ENCODE measurements around the gene INTU.
"Not testable (repeated sequence)": the region's sequence is repeated elsewhere in the genome, so short reads cannot be mapped to it uniquely, and the experiment has no call there.

The INTU gene

GRCh38 chr4:127632420-127633403 is at the start of gene INTU:
Gene INTU, plus strand, starts transcription at chr4:127632957. Its CDS starts 78 bp downstream, at chr4:127633035.
- DNase-seq (ENCODE audit: low spot score), result peak; percentile 63

- not testable (repeated sequence) for DNase-seq (ENCODE audit: low spot score)
These were observed 46.3 kb upstream of the INTU start for GRCh38 chr4:127586496-127586895.

GRCh38 chr4:127586922-127587571 is 45.7 kb upstream of the INTU start:
- DNase-seq (ENCODE audit: low spot score), result peak; percentile 24

DNA sequence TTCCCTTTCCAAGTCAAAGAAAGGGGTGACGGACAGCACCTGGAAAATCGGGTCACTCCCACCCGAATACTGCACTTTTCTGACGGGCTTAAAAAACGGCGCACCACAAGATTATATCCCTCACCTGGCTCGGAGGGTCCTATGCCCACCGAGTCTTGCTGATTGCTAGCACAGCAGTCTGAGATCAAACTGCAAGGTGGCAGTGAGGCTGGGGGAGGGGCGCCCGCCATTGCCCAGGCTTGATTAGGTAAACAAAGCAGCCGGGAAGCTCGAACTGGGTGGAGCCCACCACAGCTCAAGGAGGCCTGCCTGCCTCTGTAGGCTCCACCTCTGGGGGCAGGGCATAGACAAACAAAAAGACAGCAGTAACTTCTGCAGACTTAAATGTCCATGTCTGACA is 43.6 kb upstream of the INTU start:
- not testable (repeated sequence) for DNase-seq (ENCODE audit: low spot score)

DNA sequence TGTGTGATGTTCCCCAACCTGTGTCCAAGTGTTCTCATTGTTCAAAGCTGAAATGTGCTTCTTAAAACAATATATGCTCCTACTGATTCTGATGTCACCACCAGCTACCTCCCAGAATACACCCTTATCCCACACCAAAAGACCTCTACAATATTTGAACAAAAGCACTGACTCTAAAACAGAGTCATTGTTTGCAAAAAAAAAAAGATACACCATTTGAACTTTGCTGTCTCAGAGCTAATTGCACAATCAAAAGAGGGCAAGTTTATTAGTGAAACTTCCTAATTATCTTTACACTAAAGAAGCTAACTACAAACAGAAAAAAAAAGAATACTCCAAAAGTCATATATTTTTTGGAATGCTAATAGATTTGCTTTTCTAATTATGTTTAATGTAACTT is 34.1 kb upstream of the INTU start:
- DNase-seq (ENCODE audit: low spot score), result no peak

DNA sequence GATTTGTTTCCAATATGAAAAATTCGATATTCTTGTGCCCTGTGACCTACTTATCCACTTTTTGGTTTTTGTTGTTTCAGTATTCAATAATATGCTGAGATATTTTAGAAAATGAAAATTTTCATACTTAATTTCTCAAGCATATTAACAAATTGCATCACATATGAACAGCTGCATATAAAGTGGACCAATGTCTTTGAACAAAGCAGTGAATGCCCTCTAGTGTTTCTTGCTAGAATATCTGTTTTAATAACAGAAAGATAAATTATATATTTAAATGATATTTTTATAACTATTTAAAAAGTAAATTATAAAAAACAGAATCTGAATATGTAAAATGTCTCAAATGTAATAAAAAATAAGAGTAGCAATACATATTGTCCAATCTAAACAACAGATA is 31.7 kb upstream of the INTU start:
- no peak for DNase-seq (ENCODE audit: low spot score)

DNA sequence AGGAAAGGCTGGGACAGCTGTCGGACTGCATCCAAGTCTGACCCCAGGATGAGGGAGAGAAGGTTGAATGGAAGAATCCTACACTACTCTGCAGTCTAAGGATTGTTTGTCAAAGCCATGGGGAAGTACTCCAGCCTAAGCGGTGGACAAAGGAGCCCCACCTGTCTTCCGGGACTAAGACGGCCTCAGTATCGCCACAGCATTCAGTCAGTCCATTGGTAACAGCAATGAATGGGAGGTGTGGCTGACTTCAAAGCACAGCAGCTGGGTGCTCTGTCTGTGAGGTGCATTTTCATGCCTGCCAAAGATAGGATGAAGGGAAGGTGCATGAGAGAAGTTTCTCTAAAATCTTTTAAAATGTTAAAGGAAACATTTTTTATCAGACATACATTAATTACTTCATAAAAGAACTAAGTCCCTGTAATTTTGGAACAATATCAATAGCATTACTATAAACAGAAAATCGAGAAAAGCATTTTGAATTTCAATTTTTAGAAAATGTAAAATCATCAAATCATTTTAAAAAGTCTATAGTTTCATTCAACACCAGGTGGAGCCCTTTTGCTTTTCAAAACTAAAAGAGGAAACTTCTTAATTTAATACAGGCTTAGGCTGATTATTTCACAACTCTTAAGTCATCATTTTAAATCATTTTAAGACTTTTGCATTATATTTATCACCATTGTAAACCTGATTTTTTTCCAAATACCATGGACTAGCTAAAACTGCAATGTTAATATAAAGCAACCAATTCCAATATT is 27.6 kb upstream of the INTU start:
- no peak for DNase-seq (ENCODE audit: low spot score)

DNA sequence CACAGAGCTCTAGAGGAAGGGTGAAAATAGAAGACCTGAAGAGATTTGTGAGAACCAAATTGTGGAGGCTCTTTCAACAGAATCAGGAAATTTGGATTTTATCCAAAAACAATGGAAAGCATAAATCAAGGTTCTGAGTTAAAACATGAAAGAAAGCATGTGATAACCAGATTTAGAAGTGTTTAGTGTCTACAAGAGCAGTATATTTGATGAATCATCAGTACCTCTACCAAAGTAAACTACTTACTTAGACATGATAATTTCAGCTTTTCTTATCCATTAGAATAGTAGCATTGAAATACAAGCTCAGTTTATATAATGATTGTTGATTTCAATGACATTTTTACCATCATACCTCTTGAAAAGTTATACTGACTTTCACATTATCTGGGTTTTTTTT is 25.9 kb upstream of the INTU start:
- DNase-seq (ENCODE audit: low spot score), result no peak

DNA sequence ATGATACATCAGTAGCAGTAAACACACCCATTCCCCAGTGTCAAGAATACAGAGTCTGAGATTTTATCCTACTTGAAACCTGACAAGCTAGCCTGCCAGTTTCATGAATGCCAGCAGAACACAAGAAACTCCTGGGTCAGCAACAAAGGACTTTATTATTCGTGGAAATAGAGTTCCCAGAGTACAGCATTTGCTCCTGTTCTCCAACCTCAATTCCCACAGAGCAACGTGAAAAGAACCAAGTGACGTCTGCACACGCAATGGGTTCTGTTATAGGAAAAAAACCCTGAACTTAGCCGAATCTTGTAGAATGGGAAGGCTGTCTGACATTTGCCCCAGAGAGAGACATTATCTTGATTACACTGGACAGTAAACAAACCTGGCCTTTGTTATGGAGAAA is 23.3 kb upstream of the INTU start:
- DNase-seq (ENCODE audit: low spot score), result no peak

GRCh38 chr4:127610488-127610887 is 22.3 kb upstream of the INTU start:
- DNase-seq (ENCODE audit: low spot score), result no peak

DNA sequence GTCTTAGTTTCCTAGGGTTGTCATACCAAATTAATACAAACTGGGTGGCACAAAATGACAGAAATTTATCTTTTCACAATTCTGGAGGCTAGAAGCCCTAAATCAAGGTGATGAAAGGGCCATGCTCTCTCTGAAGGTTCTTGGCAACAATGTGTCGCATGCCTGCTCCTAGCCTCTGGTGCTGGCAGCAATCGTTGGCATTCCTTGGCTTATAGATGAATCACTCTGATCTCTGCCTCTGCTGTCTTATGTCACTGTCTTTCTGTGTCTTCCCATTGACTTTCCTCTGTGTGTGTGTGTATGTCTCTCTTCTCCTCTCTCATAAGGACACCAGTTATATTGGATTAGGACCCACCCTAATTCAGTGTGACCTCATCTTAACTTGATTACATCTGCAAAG is 15.9 kb upstream of the INTU start:
- no peak for DNase-seq (ENCODE audit: low spot score)

- DNase-seq (ENCODE audit: low spot score), result no peak
These were observed 14.3 kb upstream of the INTU start for GRCh38 chr4:127618427-127618826.

GRCh38 chr4:127622621-127622920 is 10.2 kb upstream of the INTU start:
- DNase-seq (ENCODE audit: low spot score), result no peak

DNA sequence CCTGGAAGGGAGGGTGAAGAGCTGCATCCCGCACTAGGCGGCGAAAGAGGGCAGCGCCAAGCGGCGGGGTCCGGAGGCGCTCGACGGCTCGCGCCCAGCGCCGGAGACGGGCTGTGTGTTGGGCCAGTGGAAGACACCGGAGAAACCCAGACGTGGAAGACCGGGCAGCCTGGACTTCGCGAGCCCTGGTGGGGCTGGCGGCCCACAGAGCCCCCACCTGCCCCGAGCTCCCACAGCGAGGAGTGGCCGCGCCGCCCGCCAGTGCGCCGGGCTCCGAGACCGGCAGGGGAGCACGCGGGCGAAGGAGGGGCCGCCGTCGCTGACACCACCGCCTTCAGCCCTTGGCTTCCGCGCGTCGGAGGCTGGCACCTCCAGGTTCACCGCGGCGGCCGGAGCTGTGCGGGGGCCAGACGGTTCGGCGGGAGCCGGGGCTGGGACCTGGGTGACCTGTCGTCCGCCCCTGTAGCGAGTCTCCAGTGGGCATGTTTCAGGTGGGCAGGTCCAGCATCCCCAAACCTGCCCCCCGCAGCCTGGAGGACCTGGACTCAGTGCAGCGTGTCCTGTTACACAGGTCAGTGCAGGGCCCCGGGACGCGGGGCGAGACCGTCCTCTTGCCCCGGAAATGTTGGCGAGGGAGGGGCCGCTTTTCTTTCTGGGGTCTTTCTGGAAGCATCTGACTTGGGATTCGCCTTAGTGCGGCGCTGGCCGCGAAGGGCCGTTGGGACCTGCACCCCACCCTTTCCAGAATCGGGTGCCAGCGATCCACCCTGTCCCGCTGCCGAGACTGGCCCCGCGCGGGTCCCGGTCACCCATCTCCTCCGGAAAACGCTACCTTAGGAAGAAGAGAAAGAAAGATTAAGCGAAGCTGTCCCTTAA is 9.6 kb upstream of the INTU start:
- DNase-seq (ENCODE audit: low spot score), result no peak

GRCh38 chr4:127623797-127624083 is 9.0 kb upstream of the INTU start:
- DNase-seq (ENCODE audit: low spot score), result no peak

GRCh38 chr4:127624173-127624572 is 8.6 kb upstream of the INTU start:
- no peak for DNase-seq (ENCODE audit: low spot score)

GRCh38 chr4:127629371-127629770 is 3.4 kb upstream of the INTU start:
- DNase-seq (ENCODE audit: low spot score), result no peak

GRCh38 chr4:127630152-127630551 is 2.6 kb upstream of the INTU start:
- no peak for DNase-seq (ENCODE audit: low spot score)

GRCh38 chr4:127631420-127631819 is 1.3 kb upstream of the INTU start:
- no peak for DNase-seq (ENCODE audit: low spot score)

- DNase-seq (ENCODE audit: low spot score), result no peak
These were observed 1.4 kb downstream of the INTU start for GRCh38 chr4:127634181-127634580.

DNA sequence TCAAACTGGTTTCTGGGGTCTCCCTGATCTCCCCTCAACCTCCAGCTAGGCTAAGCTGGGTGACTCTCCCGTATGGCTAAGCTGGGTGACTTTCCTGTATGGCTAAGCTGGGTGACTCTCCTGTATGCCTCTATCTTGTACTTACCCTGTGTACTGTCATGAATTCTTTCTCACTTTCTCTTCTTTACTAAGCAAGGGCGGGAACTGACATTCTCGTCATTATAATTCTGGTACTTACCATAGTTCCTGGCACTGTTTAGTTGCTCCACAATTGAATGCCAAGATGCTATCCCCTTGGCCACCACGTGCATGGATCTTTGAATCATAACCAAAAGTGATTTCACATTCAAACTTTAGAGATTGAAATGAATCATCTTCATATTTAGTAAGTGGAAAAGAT is 8.8 kb downstream of the INTU start:
- DNase-seq (ENCODE audit: low spot score), result no peak

GRCh38 chr4:127642169-127642568 is 9.4 kb downstream of the INTU start:
- DNase-seq (ENCODE audit: low spot score), result no peak

All from activated CD4-positive, alpha-beta T cell treated with anti-CD3 and anti-CD28 coated beads, Interleukin-2, Interleukin-4, amounts not matched to agents 100 ng/mL and 50 ng/mL, durations not matched to agents 16 hours and 8 hours (primary cell).